ENCODE results near the gene PDAP1.
"Not testable (repeated sequence)": the region's sequence is repeated elsewhere in the genome, so short reads cannot be mapped to it uniquely, and the experiment has no call there.

Gene PDAP1

DNA sequence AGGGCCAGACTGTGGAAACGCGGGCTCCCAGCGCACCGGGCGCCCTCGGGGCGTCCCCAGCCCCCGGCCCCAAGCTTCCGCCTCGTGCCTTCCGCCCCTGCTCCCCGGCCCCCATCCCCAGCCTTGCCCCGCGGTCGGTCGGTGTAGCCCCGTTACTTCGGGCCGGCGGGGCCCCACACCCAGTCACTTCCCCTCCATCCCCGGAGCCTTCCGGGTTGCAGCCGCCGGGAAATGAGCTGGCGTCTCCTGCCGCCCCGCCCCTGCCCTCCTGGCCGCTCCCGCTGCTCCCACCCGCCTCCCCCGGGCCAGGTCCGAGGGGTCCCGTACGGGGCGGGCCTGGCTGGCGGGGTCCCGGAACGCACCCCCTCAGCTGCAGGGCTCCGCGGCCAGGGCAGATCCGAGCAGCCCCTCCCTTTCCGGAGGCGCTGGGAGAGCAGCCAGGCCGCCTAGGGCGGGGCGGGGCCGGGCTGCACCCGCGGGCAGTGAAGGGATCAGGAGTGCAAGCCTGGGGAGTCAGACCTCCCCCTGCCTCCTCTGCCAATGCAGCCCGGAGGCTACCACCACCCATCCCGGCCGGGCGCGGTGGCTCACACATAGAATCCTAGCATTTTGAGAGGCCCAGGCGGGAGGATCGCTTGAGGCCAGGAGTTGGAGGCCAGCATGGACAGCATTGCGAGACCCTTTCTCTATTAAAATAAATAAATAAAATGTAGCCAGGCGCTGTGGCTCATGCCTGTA, 33.2 kb downstream of the PDAP1 start:
- DNase-seq = peak in 3 of 4 experiments; percentile 12 to 43 (median 25)

DNA sequence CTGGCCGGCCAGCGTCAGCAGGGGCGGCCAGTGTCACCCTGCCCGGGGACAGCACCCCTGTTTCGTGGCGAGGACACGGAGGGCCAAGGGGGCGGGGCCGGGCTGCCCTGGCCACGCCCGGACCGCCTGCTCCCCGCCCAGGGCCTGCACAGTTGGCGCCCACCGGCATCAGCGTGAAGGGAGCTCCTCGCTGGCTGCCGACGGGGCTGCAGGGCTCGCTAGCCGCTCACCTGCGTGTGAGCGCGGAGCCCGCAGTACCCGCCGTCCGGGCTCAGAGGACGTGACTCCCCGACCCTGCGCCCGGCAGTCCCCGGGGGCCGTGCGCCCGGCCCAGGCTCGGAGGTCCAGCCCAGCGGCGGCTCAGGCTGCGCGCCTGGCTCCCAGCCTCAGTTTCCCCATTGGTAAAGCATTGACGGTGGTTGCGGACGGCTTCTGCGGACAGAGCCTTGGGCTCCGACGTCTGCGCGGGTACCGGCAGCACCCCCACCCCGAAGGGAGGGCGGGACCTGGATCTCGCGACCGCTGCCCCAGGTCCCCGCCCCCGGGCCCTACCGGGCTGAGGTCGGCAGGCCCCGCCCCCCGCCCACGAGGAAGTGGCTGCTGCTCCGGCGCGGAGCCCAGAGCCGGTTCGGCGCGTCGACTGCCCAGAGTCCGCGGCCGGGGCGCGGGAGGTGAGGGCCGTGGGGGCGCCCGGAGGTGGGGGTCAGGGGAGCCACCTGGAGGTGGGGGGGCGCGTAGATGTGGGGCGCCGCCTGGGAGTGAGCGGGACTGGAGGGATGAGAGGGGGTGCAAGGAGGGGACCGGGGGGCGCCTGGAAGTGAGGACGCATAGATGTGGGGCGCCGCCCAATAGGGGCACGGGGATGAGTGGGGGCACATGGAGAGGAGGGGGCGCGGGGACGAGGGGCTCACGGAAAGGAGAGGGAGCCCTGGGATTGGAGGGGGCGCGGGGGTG, 34.0 kb downstream of the PDAP1 start, which contains the start of gene ARPC1B:
TSS of gene ARPC1B (plus strand) at position 620 of the 954 bp plus-strand sequence. CDS start 10,985 bp downstream, outside the sequence.
- peak; percentile 43 to 82 (median 62) for DNase-seq

DNA sequence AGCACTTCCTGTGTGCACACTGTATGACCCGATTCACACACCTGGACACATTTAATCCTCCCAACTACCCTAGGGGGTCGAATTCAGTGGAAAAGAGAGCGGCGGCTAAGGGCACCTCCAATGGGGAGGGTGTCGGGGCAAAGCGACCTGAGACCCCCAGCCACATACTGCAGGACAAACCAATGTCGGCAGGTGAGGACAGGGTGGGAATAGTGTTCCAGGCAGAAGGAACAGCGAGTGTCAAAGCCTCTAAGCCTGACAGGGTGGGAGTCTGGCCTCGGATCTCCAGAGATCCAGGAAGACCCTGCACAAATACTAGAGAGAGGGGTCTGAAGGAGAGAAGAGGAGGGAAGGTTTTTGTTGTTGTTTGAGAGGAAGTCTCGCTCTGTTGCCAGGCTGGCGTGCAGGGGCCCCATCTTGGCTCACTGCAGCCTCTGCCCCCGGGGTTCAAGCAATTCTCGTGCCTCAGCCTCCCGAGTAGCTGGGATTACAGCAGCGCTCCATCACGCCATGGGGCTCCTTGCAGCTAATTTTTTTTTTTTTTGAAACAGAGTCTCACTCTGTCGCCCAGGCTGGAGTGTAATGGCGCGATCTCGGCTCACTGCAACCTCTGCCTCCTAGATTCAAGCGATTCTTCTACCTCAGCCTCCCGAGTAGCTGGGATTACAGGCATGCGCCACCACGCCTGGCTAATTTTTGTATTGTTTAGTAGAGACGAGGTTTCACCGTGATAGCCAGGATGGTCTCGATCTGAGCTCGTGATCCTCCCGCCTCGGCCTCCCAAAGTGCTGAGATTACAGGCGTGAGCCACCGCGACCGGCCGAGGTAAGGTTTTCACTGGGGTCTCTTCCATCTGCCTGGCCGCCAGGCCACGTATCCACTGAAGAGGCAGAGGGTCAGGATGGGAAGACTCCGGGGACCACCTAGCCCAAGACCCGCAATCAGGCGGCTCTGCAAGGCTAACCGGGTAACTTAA, 35.0 kb downstream of the PDAP1 start:
- DNase-seq = no peak

DNA sequence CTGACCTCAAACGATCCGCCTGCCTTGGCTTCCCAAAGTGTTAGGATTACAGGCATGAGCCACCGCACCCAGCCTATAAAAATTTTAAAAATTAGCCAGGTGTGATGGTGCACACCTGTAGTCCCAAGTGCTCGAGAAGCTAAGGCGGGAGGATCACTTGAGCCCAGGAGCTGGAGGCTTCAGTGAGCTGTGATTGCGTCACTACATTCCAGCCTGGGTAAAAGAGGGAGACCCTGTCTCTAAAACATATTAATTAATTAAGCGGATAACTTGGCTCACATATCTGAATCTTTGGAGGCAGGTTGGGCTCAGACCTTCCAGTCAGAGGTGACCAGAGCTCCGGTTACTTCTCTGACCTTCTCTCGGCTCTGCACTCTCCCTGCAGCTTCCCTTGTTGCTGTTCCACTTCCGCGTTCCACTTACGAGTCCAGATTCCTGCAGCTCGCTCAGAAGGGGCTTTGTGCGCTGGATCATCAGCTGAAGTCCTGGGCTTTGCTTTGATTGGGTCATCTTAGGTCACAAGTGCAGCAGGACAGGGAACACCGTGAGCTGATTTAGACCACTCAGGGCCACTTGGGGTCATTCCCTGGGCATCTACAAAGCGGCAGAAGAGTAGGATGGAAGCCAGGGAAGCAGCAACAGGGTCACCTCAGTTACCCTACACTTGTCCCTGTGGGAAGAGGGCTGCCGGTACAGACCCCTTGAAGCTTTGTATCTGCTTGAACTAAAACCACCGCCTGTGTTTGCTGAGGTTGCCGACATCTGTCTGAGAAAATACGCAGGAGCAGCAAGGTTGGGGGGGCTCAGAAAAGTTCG, 35.9 kb downstream of the PDAP1 start:
- DNase-seq = no peak

DNA sequence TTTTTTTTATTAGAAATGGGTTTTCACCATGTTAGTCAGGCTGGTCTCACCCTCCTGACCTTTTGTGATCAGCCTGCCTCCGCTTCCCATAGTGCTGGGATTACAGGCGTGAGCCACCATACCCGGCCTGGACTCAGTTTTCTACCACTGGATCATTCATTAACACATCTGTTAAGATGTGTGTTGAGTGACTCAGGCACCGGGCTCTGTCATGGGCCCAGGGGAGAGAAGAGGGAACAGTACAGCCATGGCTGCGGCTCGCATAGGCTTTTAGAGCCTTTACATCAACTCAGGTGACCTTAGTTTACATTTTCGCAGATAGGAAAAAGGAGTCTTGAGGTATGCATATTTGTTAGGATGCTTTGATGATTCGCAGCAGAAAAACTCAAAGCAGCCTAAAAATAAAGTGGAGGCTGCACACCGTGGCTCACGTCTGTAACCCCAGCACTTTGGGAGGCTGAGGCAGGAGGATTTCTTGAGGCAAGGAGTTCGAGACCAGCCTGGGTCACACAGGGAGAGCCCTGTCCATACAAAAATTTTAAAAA, 36.9 kb downstream of the PDAP1 start:
- DNase-seq = no peak

DNA sequence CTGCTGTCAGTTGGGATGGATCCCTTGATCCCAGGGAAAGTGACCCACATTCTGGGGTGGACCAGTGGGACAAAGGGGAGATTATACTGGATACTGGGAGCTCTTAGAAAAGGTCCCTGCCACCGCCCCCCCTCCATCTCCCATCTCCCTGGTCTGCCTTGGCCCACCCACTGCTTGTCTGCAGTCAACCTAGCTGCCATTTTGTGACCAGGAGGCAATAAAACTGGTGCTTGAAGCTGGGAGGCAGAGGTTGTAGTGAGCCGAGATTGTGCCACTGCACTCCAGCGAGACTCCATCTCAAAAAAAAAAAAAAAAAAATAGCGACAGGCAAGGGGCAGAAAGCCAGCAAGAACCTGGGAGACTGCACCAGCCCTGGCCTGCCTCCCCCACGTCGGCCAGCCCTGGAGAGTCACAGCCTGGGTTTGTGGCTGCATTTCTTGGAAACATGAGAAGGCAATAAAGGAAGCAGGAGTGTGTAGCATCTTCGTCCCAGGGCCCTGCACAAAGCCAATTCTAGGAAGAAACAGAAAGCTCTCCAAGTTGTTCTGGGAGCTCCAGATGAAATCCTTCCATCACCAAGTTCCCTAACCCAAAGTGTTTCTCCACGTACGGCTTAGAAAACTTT, 38.5 kb downstream of the PDAP1 start:
- DNase-seq = no peak

GRCh38 chr7:99368750-99369389, 39.5 kb downstream of the PDAP1 start:
- no peak for DNase-seq

- no peak for DNase-seq
Observed at GRCh38 chr7:99366646-99367045, 41.8 kb downstream of the PDAP1 start.

- DNase-seq = peak in 3 of 4 experiments; percentile 26 to 69 (median 64)
Observed at GRCh38 chr7:99365318-99366141, 42.9 kb downstream of the PDAP1 start.

GRCh38 chr7:99363286-99363685, 45.1 kb downstream of the PDAP1 start:
- DNase-seq = no peak

GRCh38 chr7:99362801-99363200, 45.6 kb downstream of the PDAP1 start:
- no peak for DNase-seq

DNA sequence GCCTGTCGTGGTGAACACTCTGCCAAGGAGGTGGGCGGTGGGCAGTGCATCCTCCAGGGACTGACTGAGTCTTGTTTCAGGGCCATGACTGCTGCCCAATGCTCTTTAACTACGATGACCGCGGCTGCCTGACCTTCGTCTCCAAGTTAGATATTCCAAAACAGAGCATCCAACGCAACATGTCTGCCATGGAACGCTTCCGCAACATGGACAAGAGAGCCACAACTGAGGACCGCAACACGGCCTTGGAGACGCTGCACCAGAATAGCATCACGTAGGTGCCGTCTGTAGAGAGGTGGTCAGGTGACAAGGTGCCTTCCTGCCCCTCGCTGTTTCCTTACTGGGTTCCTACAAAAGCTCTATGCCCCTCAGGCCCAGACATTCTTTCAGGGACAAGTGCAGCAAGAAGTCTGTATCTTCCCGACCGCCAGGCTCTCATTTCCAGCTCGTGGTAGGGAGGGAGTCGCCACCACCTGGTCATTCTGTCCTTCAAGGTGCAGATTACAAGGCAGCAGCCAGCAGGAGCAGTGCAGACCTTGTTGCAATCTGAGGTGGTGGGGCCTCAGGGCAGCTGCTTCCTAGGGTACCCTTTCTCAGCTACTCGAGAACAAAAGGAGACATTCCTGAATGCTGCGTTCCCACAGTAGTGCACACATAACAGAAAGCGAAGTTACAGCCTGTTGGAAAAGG, 48.8 kb downstream of the PDAP1 start:
- DNase-seq = no peak

GRCh38 chr7:99358521-99358920, 49.9 kb downstream of the PDAP1 start:
- DNase-seq = not testable (repeated sequence)

- DNase-seq = no peak
Observed at GRCh38 chr7:99357701-99358490, 50.5 kb downstream of the PDAP1 start.

GRCh38 chr7:99355098-99355497, 53.3 kb downstream of the PDAP1 start:
- DNase-seq = no peak

GRCh38 chr7:99352247-99352646, 56.1 kb downstream of the PDAP1 start:
- no peak for DNase-seq

GRCh38 chr7:99350641-99351040, 57.8 kb downstream of the PDAP1 start:
- not testable (repeated sequence) for DNase-seq
